Activated naive CD4-positive, alpha-beta T cell (primary cell): ENCODE measurements around the gene DNAH11.
"Not testable (repeated sequence)": the region's sequence is repeated elsewhere in the genome, so short reads cannot be mapped to it uniquely, and the experiment has no call there.

Experiments used
- DNase-seq, 4 experiments: peaks; one replicate each; lab custom pipeline; 2025; lab: John Stamatoyannopoulos, UW

The DNAH11 gene

DNA sequence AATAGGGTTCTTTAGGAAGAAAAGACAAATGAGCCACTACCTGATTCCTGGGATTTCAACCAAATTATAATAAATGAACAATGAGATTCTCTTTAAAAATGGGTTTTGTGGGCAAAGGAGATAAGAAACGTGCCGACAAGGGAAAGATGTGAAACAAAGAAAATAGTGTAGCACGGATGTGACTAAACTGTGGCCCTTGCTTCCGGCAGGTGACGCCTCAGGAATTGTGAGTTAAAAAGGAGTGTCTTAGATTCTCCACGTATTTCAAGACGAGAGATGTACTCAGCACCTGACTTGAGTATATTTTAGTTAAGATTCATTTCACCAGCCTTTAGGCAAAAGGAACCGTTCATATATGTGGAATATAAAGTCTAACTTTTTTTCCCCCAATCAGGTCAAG is 75.9 kb downstream of the DNAH11 start:
- DNase-seq: no peak

DNA sequence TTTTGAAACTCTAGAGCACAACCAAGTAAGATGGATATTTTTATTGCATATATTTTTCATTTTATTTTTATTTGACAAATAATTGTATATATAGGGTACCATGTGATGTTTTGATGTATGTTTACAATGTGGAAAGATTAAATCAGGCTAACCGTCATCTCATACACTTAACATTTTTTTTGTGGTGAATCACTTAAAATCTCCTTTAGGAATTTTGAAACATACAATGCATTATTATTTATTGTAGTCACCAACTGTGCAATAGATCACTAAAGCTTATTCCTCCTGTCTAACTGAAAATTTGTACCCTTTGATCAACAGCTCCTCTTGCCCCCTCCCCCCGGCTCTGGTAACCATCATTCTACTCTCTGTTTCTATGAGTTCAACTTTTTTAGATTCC is 77.2 kb downstream of the DNAH11 start:
- no peak for DNase-seq

DNA sequence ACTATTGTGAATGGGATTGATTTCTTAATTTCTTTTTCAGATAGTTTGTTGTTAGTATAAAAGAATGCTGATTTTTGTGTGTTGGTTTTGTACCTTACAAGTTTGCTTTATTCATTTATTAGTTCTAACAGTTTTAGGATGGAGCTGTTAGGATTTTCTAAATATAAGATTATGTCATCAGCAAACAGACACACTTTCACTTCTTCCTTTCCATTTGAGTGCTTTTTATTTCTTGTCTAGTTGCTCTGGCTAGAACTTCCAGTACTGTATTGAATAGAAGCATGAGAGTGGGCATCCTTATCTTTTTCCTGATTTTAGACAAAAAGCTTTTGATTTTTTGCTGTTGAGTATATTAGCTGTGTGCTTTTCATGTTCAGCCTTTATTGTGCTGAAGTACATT is 81.5 kb downstream of the DNAH11 start:
- DNase-seq: no peak

DNA sequence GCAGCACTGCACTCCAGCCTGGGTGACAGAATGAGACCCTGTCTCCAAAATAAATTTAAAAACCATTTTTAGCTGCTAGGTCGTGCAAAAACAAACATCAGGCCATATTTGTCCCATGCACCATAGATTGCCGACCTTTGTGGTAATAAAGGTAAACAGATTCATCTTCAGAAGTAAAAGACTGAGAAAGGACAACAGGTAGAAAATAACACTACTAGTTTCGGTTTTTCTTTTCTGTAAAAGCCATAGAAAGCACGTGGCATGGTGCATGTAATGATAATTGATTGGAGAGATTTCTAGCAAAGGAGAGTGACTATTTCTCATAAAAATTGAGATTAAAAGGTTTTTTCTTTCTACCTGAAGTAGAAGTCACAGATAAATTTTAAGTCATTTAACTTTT is 93.9 kb downstream of the DNAH11 start:
- DNase-seq: no peak

DNA sequence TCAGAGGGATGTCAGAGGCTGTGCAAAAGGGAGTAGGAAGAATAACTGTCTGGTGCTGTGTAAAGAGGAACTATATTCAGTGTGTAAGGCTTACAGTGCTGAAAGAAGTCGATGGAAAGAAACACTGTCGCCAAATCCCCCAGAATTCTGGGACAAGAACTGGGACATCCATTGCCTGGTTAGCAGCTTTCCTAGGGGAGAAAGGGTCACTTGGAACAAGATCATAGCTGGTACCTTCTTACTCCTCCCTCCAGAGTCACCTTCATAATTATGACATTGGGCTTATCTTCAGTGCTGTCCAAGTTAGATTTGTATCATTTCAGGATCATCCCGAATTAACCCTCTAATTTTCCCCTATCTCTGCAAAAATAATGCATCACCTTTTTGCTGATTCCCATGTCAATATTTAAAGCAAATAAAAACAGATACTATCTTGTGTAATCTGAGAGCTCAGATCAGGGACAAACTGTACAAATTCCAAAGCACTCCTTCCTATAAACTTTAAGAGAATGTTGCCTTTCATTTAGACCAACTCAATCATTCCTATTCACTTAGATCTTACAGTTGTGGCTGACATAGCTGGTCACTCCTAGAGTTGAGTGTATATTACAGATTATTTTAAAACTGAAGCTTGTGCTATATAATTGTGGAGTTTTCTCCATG is 96.5 kb downstream of the DNAH11 start:
- no peak for DNase-seq

DNA sequence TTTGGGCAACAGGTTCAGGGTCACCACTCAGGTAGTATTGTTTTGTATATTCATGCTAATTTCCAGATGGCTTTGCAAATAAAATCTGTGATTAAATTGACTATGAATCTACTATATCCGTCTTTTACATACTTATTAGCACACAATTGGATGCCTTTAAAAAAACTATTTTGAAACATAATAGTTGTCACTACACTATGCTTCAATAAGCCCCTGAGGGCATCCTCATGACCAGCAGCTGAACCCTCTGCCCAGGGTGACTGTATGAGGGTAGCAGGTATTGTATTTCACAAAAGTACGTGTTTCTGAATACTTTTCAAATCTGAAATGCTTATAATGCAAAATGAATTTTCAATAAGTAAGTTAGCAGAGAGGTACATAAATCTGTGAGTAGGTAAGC is 97.3 kb downstream of the DNAH11 start:
- no peak for DNase-seq

DNA sequence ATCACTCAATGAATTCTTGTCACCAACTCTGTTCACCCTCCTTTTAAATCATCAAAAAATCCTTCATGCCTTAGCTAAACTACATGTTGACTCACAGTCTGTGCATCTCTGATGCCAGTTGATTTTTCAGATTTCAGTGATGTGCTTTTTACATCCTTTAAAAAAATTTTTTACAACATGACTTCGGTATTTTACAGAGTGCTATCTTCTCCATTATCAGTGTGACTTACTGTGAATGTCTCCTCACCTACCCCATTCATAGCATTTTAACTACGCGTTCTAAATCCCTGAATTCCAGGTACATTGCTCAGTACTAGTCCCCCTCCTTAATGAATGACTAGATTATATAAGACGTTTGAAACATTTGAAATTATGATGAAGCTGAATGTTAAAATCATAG is 98.7 kb downstream of the DNAH11 start:
- no peak for DNase-seq

DNA sequence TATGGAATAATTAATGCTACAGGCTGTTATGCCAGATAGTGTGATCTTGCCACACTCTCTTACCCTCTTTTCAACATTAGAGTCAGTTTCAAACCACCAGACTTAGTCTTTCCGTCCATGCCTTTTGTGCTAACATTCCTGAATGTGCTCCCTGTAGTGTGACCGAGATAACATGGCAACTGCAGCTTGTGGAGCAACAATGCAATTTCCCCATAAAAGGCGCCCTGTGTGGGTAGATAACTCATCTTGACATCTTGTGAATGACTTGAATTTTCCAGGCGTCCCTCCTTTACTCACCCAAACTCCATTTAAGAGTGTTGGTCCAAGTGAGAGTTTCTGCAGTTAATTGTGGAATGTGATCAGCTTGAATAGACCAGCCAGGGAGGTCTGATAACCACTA is 99.6 kb downstream of the DNAH11 start:
- no peak for DNase-seq

DNA sequence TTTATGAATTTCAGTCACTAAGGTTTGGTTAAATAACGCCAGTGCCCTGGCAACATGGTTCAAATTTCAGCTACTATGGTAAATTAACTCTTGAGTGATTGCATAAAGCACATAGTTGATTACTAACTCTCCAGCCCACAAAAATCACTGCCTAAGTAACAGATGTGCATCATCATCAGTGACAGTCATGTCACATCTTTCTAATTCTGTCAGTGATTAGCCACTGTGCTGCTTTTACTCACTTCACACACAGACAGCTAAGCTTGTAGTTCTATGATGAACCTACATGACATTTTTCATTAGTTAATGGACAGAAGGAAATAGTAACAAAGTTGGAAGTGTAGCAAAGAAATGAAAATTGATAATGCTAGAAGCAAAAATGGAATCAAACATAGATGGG is 108.9 kb downstream of the DNAH11 start:
- DNase-seq: no peak

DNA sequence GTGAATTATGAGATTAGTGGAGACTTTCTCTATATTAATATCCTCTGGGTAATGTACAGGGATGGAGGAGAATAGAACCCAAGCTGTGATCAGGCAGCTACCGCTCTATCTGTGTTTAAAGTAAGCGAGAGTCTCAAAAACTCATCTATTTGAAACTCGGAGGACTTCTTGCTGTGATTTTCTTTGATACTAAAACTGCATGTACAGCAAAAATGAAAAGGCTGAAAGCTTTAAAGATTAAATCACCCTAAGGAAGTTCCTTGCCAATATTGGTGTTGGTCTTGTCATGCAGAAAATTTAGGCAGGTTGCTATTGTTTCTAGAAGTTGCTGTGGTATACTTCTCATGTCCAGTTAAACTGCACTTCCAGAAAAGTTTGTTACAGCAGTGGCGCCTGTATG is 110.8 kb downstream of the DNAH11 start:
- no peak for DNase-seq

DNA sequence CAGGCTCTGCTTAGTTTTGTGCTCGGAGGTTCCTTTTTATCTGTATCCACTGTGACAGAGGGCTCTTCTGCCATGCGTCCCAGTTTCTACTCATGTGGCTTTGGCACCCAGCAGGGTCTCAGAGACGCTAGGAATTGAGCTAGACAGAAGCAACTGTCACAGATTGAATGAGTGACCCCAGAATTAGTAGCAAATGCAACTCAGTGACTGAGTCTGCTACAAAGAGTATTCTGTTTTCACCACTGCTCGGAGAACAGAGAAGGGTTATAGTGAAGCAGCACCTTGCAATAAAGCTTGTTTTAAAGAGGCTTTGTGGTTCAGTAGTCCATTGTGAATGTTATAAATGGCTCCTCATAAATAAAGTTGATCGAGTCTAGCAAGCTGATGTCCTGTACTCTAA is 113.2 kb downstream of the DNAH11 start:
- DNase-seq: no peak

DNA sequence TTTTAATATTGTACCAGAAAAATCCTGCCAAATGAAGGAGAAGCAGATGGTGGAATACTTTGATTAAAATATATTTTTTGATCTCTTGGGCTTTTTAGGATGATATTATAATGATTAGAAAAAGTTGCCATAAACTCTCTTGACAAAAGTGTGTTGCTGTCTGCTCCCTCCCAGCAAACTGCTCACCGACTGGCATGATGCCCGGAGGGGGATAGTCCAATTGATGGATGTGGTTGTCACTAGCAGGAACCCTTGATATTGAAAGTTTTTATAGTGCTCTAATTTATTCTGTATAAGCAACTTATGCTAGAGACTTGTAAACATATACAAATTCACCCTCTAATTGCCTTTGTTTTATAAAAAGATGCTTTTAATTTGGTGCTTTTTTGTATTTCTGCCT is 114.0 kb downstream of the DNAH11 start:
- DNase-seq: no peak

DNA sequence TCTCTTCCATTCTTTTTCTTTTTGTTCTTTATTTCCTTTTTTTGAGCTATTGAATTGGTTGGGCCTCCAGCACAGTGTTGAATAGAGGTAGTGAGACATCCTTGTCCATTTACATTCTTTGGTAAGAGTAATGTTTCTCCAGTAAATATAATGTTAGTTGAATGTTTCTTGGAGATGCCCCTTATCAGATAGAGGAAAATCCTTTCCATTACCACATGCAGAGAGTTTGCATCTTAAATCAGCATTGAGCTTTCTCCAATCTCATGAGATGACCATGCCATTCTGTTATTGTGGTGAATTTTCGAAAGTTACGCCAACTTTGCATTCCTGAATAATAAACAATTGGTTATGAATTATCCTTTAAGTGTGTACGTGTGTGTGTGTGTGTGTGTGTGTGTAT is 127.7 kb downstream of the DNAH11 start:
- no peak for DNase-seq

DNA sequence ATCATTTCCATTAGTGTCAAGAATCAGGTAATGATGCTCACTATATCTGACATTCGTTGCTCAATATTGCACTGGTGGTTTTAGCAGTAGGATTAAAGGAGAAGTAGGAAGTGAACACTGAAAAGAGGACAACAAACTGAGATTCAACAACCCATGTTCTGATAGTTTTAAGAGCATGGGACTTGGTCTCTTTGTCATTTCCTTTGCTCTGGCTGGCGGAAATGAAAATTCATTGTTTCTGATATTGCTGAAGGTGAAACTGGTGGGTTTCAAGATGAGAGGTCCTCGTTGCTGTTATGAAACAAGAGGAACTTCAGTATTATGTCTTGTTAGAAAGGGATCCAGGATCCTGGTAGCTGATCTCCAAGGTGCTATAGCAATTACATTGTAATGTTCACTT is 129.0 kb downstream of the DNAH11 start:
- DNase-seq: no peak

DNA sequence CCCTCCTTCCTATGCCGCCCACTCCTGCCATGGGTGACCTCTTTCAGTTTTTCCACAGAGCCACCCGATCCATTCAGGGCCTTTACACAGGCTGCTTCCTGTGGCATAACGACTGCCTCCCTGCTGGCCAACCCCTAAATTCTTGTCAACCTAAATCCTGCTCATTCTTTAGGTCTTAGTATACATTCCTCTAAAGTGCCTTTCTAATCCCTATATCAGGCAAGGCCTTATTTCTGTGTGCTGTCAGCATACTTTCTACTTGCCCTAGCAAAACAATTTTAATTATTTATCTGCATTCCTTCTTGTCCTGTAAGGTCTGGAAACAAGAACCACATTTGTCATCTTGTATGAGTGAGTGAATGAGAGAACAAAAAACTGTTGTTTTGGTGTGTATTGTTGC is 132.4 kb downstream of the DNAH11 start:
- DNase-seq: no peak

DNA sequence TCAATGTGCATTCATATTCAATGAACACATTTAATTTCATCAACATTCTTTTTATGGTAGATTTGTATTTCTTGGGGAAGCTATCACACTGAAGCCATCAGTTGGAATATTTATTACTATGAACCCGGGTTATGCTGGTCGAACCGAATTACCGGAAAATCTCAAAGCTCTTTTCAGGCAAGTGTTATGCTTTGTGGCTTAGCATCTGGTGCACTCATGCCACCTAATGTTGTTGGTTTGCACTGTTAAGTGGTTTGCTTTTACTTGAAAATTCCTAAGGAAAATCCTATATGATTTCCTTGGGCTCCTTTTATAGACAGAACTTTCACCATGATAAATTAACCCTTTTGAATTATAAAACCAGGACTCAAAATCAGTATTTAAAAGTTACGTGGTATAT is 147.9 kb downstream of the DNAH11 start:
- no peak for DNase-seq

DNA sequence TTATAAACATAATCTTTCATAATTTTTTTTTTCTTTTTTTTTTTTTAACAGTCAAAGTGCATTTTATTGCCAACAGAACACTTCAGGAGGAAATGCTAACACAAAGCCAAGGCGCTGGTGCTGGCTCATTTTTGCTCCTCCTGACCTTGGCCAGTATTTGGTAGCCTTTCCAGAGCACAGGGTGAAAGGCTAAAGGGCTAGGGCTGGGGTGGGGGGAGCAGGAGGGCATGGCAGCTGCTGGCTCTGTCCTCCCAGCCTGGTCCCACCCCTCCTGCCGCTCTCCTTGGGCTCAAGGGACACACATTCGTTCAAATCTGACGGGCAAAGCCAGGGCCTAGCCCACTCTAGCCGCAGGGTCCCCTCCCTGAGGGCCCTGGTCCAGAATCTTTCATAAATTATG is 148.3 kb downstream of the DNAH11 start:
- DNase-seq: not testable (repeated sequence)

DNA sequence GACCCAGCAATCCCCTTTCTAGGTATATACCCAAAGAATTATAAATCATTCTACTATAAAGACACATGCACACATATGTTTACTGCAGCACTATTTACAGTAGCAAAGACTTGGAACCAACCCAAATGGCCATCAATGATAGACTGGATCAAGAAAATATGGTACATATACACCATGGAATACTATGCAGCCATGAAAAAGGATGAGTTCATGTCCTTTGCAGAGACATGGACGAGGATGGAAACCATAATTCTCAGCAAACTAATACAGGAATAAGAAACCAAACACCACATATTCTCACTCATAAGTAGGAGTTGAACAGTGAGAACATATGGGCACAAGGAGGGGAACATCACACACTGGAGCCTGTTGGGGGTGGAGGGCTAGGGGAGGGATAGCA is 157.7 kb downstream of the DNAH11 start:
- DNase-seq: not testable (repeated sequence)

DNA sequence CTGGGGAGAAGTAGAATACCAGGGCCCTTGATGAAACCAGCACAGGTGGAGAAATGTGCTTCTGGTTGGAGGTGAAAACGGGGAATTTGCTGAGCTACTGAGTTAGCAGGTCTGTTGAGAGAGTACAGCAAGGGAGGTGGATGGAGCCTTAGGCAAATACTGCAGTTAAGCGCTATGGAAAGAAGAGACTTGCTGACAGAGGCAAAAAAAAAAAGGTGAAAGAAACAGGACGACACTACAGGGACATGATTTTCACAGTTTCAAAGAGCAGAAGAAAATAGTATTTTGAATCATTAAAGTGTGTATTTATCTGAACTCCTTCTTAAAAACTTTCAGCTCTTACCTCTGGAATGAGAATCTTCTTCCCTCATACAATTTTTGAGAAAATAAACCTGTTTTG is 159.5 kb downstream of the DNAH11 start:
- no peak for DNase-seq

DNA sequence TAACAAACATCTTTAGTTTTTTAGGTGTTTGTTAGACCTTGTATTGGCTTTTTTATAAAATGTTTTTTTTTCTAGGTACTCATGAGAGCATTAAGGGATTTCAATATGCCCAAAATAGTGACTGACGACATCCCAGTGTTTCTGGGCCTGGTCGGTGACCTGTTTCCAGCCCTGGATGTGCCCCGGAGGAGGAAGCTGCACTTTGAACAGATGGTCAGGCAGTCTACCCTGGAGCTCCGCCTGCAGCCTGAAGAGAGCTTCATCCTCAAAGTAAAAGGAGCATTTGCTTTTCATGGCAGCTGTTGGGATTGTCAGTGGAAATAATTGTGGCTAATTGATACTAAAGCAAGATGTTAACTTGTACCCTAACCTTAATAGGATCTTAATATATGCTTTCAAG is 161.5 kb downstream of the DNAH11 start:
- DNase-seq: no peak

DNA sequence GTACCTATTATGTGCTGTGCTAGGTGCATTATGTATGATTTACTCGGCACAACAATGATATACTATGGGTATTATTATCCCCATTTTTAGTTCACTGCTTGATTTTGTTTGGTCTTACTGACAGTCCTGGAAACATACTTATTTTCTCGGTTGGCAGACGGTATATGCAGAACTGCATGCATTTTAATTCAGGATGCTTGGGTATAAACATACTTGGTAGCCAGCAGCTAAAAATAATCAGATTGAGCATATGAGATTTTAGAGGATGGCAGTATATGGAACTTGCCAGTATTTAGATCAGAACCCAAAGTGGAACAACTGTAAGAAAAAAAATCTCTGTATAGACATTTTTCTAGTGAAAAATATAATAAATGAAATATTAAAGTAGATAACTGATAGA is 163.3 kb downstream of the DNAH11 start:
- DNase-seq: no peak

DNA sequence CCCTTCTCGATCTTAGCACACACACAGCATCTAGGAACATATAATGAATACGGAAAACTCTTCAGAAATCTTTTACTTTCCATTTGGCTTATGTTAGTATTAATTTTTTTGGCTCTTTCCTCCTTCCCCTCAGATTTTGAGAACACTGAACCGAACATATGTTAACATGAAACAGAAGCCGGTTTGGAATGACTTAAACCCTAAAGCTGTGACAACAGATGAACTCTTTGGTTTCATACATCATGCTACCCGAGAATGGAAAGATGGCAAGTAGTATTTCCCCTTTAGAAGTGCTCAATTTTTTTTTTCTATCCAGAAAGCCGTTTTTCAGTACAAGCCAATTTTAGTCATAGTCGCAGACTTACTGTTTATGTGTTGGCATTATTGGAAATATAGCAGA is 164.7 kb downstream of the DNAH11 start:
- no peak for DNase-seq

DNA sequence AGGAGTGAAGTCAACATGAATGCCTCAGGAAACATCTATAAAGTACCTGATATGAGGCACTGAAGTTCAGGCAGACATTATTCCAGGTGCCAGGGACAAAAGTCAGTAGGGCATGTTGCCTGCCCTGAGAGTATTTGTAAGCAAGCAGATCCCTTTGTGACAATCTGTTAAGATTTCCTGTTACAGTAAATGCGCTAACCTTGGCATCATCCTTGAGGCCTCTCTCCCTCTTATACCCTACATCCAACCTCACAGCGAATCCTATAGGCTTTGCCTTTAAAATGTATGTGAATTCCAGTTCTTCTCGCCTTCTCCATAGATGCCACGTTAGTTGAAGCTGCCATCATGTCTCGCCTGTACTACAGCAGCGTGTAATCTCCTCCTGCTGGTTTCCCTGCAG is 165.3 kb downstream of the DNAH11 start:
- no peak for DNase-seq

DNA sequence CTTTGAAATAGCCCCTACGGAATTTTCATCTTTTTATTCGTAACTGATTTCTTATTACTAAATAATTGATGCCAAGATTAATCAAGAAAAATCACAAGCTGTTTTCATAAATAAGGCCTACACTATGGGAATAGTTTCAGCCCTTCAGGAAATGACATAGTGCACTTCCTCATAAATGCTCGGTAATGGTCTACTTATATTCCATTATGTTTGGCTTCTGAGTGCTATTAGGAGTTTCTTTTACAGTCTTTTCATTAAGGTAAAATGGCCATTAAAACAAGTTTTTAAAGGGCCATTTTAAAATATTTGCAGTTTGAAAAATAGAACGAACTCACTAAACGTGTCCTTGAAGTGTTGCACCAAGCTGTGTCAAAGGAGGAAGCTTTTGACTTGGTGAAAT is 174.5 kb downstream of the DNAH11 start:
- DNase-seq: no peak

DNA sequence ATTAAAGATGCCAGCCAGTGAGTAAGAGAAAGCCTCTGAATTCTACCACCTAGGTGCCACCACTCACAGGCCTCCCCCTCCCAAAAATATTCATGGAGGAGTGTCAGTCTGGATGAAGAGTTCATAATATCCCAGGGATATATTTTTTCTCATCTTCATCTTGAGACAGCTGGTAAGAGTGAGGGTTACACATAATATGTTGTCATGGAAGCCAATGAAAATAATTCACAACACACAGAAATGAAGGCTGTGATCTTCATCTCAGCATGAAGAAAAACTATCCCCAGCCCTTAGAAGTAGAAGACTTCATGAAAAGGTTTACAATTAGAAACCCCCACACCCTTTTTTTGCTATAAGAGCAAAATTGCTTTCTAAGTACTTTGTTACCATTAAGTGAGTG is 175.6 kb downstream of the DNAH11 start:
- DNase-seq: no peak
